Measurements from ENCODE around the gene DES. TPM values are rescaled to one million over a fixed set of nuclear protein-coding genes. Genes with fewer than 3 reads are reported as not detected.

DES gene
- total RNA-seq, 1 experiment from 2014 or later = 1.6 TPM

- no peak for TF ChIP-seq NFE2L1 (CRISPR knock-in tag; IDR thresholded peaks at IDR 0.05)
- no peak for TF ChIP-seq TP53 (CRISPR knock-in tag; IDR thresholded peaks at IDR 0.05)
- Mint-ChIP-seq H3K9me3 (no peaks in the 10 kb centered on the region), H3K27me3 (ENCODE audit: low read depth) (peaks cover 13% of the 10 kb centered on the region), H3K36me3 (no peaks in the 10 kb centered on the region), H3K4me3 (no peak overlapping the region), H3K4me1 (peaks cover 18% of the 10 kb centered on the region), H3K27ac (no peak overlapping the region)
- ChIA-PET POLR2A (interaction anchor here (0.7 to 2.7 kb wide), 2 partner anchors 11 to 173 kb away, joined by 6 to 8 read pairs; no protein-coding TSS in a partner anchor), CTCF (interaction anchor here (0.6 to 11.1 kb wide), 20 partner anchors 11 to 153 kb away, joined by 3 to 121 read pairs (median 8); partner anchors contain the start of genes DES, DNPEP and SPEG)
- ATAC-seq = peak; percentile 1; the same call in 1 of the 2 replicates
- peak; percentile 12 for DNase-seq (ENCODE audit: low spot score)
These were observed 29.3 kb downstream of the DES start for GRCh38 chr2:219447242-219448098.

DNA sequence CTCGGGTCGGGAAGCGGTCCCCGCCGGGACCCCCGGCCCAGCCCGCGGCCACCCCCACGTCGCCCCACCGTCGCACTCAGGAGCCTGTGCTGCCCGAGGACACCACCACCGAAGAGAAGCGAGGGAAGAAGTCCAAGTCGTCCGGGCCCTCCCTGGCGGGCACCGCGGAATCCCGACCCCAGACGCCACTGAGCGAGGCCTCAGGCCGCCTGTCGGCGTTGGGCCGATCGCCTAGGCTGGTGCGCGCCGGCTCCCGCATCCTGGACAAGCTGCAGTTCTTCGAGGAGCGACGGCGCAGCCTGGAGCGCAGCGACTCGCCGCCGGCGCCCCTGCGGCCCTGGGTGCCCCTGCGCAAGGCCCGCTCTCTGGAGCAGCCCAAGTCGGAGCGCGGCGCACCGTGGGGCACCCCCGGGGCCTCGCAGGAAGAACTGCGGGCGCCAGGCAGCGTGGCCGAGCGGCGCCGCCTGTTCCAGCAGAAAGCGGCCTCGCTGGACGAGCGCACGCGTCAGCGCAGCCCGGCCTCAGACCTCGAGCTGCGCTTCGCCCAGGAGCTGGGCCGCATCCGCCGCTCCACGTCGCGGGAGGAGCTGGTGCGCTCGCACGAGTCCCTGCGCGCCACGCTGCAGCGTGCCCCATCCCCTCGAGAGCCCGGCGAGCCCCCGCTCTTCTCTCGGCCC lies 30.1 kb downstream of the DES start:
- peak; percentile 43 for ATAC-seq
- peak; percentile 69 for DNase-seq (ENCODE audit: low spot score)
- Mint-ChIP-seq H3K4me1 (peaks cover 13% of the 10 kb centered on the region), H3K4me3 (peak overlapping the region; percentile 33; the same call in 1 of the 2 replicates), H3K27me3 (ENCODE audit: low read depth) (peaks cover 7% of the 10 kb centered on the region), H3K27ac (no peak overlapping the region), H3K9me3 (no peaks in the 10 kb centered on the region), H3K36me3 (no peaks in the 10 kb centered on the region)
- CTCF ChIA-PET = interaction anchor here (0.6 to 11.1 kb wide), 21 partner anchors 10 to 153 kb away, joined by 3 to 121 read pairs (median 4); partner anchors contain the start of genes CHPF, DES, DNPEP and INHA
- POLR2A ChIA-PET = interaction anchor here (1.3 to 2.7 kb wide), 2 partner anchors 10 to 12 kb away, joined by 4 to 8 read pairs; no protein-coding TSS in a partner anchor
- TF ChIP-seq ZNF219 (CRISPR knock-in tag; IDR thresholded peaks at IDR 0.05; ENCODE audit: borderline replicate concordance) (no peak), SMAD3 (CRISPR knock-in tag; IDR thresholded peaks at IDR 0.05; ENCODE audit: borderline replicate concordance) (no peak; the same call in 1 of the 2 replicates), HMGXB4 (CRISPR knock-in tag; IDR thresholded peaks at IDR 0.05) (peak; percentile 38; the same call in 1 of the 2 replicates), ZNF232 (CRISPR knock-in tag; IDR thresholded peaks at IDR 0.05) (0 out of 2 replicates have a peak, but pooled peaks have one; percentile 51), ZBTB21 (CRISPR knock-in tag; IDR thresholded peaks at IDR 0.05; ENCODE audit: borderline replicate concordance) (0 out of 2 replicates have a peak, but pooled peaks have one; percentile 14), JUN (CRISPR knock-in tag; IDR thresholded peaks at IDR 0.05) (peak; percentile 89), USF1 (CRISPR knock-in tag; IDR thresholded peaks at IDR 0.05) (0 out of 2 replicates have a peak, but pooled peaks have one; percentile 25), TEAD1 (CRISPR knock-in tag; IDR thresholded peaks at IDR 0.05) (0 out of 2 replicates have a peak, but pooled peaks have one; percentile 45), ARID4B (CRISPR knock-in tag; IDR thresholded peaks at IDR 0.05; ENCODE audit: borderline replicate concordance) (peak; percentile 72; the same call in 1 of the 2 replicates), FOXP1 (CRISPR knock-in tag; IDR thresholded peaks at IDR 0.05; ENCODE audit: borderline replicate concordance) (peak; percentile 19; the same call in 1 of the 2 replicates), KAT7 (CRISPR knock-in tag; IDR thresholded peaks at IDR 0.05; ENCODE audit: borderline replicate concordance) (peak; percentile 82; the same call in 1 of the 2 replicates), TEAD4 (CRISPR knock-in tag; IDR thresholded peaks at IDR 0.05) (0 out of 2 replicates have a peak, but pooled peaks have one; percentile 56)
- TF ChIP-seq, protein P1, sequence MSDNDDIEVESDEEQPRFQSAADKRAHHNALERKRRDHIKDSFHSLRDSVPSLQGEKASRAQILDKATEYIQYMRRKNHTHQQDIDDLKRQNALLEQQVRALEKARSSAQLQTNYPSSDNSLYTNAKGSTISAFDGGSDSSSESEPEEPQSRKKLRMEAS (CRISPR knock-in tag; IDR thresholded peaks at IDR 0.05) = peak; percentile 83; the same call in 1 of the 2 replicates
- TF ChIP-seq, protein P2, sequence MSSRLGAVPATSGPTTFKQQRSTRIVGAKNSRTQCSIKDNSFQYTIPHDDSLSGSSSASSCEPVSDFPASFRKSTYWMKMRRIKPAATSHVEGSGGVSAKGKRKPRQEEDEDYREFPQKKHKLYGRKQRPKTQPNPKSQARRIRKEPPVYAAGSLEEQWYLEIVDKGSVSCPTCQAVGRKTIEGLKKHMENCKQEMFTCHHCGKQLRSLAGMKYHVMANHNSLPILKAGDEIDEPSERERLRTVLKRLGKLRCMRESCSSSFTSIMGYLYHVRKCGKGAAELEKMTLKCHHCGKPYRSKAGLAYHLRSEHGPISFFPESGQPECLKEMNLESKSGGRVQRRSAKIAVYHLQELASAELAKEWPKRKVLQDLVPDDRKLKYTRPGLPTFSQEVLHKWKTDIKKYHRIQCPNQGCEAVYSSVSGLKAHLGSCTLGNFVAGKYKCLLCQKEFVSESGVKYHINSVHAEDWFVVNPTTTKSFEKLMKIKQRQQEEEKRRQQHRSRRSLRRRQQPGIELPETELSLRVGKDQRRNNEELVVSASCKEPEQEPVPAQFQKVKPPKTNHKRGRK (CRISPR knock-in tag; IDR thresholded peaks at IDR 0.05; ENCODE audit: borderline replicate concordance) = no peak

Measured in WTC11 (cell line).